ENCODE data around the gene SLC25A10. TPM values are rescaled to one million over a fixed set of nuclear protein-coding genes. Genes with fewer than 3 reads are reported as not detected.

The SLC25A10 gene
- total RNA-seq, 1 donor from 2014 or later = 9.1 TPM

DNA sequence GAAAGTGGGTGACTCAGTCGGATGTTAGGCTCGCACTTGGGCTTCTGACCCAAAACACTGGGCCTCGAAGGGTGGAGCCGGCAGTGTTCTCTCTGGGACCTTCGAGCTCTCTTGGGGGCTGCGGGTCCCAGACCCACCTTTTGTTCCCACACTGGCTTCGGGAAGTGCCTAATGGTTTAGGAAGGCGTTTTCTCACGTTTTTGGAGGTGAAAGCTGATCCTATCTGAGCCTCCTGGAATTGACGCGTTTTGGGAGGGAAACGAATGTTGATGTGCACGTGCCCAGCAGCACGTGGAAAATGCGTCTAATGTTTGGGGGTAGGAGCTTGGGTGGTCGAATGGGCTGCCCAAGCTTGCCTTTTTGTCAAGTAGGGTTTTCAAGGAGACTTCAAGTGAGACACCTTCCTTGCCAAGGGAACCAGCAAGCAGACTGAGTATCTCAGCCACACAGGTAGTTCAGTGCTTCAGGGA, 27.6 kb upstream of the SLC25A10 start:
- H3K36me3 Mint-ChIP-seq = peaks cover 9% of the 10 kb centered on the region
- no peak overlapping the region for H2AFZ ChIP-seq (replicated peaks)
- H3K9ac ChIP-seq = peak overlapping the region; percentile 82
- H3F3A ChIP-seq (ENCODE audit: low read depth) = peaks cover 6% of the 10 kb centered on the region
- peak overlapping the region; percentile 74 for H3K4me3 ChIP-seq
- TF ChIP-seq CTCF (IDR thresholded peaks at IDR 0.05) = no peak
- TF ChIP-seq EZH2 (IDR thresholded peaks at IDR 0.05) = no peak
- TF ChIP-seq EZH2phosphoT487 (IDR thresholded peaks at IDR 0.05) = no peak
- H3K4me1 Mint-ChIP-seq = peaks cover 23% of the 10 kb centered on the region
- no peak overlapping the region for H3K27ac Mint-ChIP-seq
- H3K4me2 ChIP-seq = peak overlapping the region; percentile 95
- peak; percentile 41 for DNase-seq (ENCODE audit: low spot score)
- H3K4me3 Mint-ChIP-seq = peak overlapping the region; percentile 90
- peaks cover 50% of the 10 kb centered on the region for H3K79me2 ChIP-seq (ENCODE audit: low read depth)
- no peaks in the 10 kb centered on the region for H3K36me3 ChIP-seq
- H3K27ac ChIP-seq = no peak overlapping the region
- H3K27me3 ChIP-seq = no peaks in the 10 kb centered on the region
- peaks cover 5% of the 10 kb centered on the region for H3K27me3 Mint-ChIP-seq (ENCODE audit: insufficient read depth, low read depth)
- peaks cover 27% of the 10 kb centered on the region for H4K20me1 ChIP-seq (ENCODE audit: low read depth)
- H3K9me3 ChIP-seq (ENCODE audit: low read depth) = no peaks in the 10 kb centered on the region
- H3K9me3 Mint-ChIP-seq = no peaks in the 10 kb centered on the region
- peaks cover 10% of the 10 kb centered on the region for H3K4me1 ChIP-seq

- Histone ChIP-seq H3K9me3 (ENCODE audit: low read depth) (no peaks in the 10 kb centered on the region), H3K36me3 (no peaks in the 10 kb centered on the region), H3K4me2 (peak overlapping the region; percentile 95), H3K9ac (no peak overlapping the region), H2AFZ (replicated peaks) (no peak overlapping the region), H3K27ac (no peak overlapping the region), H3F3A (ENCODE audit: low read depth) (peaks cover 1% of the 10 kb centered on the region), H4K20me1 (ENCODE audit: low read depth) (peaks cover 27% of the 10 kb centered on the region), H3K27me3 (no peaks in the 10 kb centered on the region), H3K79me2 (ENCODE audit: low read depth) (peaks cover 50% of the 10 kb centered on the region), H3K4me3 (peak overlapping the region; percentile 74), H3K4me1 (peaks cover 10% of the 10 kb centered on the region)
- Mint-ChIP-seq H3K36me3 (peaks cover 10% of the 10 kb centered on the region), H3K27me3 (ENCODE audit: insufficient read depth, low read depth) (peaks cover 7% of the 10 kb centered on the region), H3K4me3 (peak overlapping the region; percentile 90), H3K27ac (no peak overlapping the region), H3K4me1 (peaks cover 23% of the 10 kb centered on the region), H3K9me3 (no peaks in the 10 kb centered on the region)
- DNase-seq (ENCODE audit: low spot score) = no peak
- TF ChIP-seq CTCF (IDR thresholded peaks at IDR 0.05) (no peak), EZH2phosphoT487 (IDR thresholded peaks at IDR 0.05) (no peak), EZH2 (IDR thresholded peaks at IDR 0.05) (no peak)
Measured at GRCh38 chr17:81685108-81685507, 27.0 kb upstream of the SLC25A10 start.

DNA sequence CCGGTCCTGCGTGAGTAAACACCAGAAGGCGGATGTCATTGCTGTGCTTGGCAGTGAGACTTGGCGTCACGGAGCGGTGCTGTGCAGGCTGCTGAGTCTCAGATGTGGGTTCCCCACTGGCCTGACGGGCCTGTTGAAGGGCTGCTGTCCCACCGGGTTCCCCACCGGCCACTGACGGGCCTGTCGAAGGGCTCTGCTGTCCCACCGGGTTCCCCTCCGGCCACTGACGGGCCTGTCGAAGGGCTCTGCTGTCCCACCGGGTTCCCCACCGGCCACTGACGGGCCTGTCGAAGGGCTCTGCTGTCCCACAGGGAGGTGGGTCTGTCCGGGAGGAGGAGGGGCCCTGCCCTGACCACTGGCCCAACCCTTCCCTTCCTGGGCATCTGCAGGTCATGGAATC, 25.5 kb upstream of the SLC25A10 start:
- Mint-ChIP-seq H3K4me1 (peaks cover 23% of the 10 kb centered on the region), H3K36me3 (peaks cover 12% of the 10 kb centered on the region), H3K27me3 (ENCODE audit: insufficient read depth, low read depth) (peaks cover 7% of the 10 kb centered on the region), H3K27ac (no peak overlapping the region), H3K9me3 (no peaks in the 10 kb centered on the region), H3K4me3 (no peak overlapping the region)
- Histone ChIP-seq H3K4me3 (no peak overlapping the region), H3K27ac (no peak overlapping the region), H2AFZ (replicated peaks) (no peak overlapping the region), H3K9me3 (ENCODE audit: low read depth) (no peaks in the 10 kb centered on the region), H3K36me3 (no peaks in the 10 kb centered on the region), H3K79me2 (ENCODE audit: low read depth) (peaks cover 46% of the 10 kb centered on the region), H3K9ac (no peak overlapping the region), H3K4me2 (no peak overlapping the region), H3K27me3 (no peaks in the 10 kb centered on the region), H4K20me1 (ENCODE audit: low read depth) (peaks cover 27% of the 10 kb centered on the region), H3K4me1 (peaks cover 10% of the 10 kb centered on the region), H3F3A (ENCODE audit: low read depth) (no peaks in the 10 kb centered on the region)
- DNase-seq (ENCODE audit: low spot score) = no peak
- TF ChIP-seq CTCF (IDR thresholded peaks at IDR 0.05) (no peak), EZH2phosphoT487 (IDR thresholded peaks at IDR 0.05) (no peak), EZH2 (IDR thresholded peaks at IDR 0.05) (no peak)
